K562 (cell line): ENCODE data around the gene U2SURP. TPM values are rescaled to one million over a fixed set of nuclear protein-coding genes. Genes with fewer than 3 reads are reported as not detected.

Source experiments
- CBX1 ChIP-seq: sonication (generic); IDR thresholded peaks from 2 replicates; pipeline ENCODE4 v1.6.1; 2016; ENCODE audit warnings: antibody characterized with exemption, low read depth, mild to moderate bottlenecking
- CEBPZ ChIP-seq: fragments of 150-350 bp; IDR thresholded peaks from 2 replicates; pipeline ENCODE4 v1.6.1; 2014; ENCODE audit warnings: low read depth, mild to moderate bottlenecking, low read length, borderline replicate concordance
- CHD2 ChIP-seq: IDR thresholded peaks from 2 replicates; pipeline ENCODE4 v1.6.1; 2011; ENCODE audit warnings: low read depth, low read length
- CTCF ChIP-seq, 3 experiments: IDR thresholded peaks in 2 of 3; conservative IDR thresholded peaks in 1 of 3; 2 replicates each; pipeline ENCODE4 v1.5.1; 2011 to 2012; ENCODE audit warnings: low read length in 3 of 3, mild to moderate bottlenecking in 3 of 3, control low read depth in 2 of 3, improper control_type of control experiment in 1 of 3, inconsistent platforms in 1 of 3, low read depth in 1 of 3, mixed read lengths in 1 of 3, moderate library complexity in 1 of 3; ENCODE audit not compliant: insufficient read depth in 2 of 3
- EHMT2 ChIP-seq: fragments of 450-650 bp; IDR thresholded peaks from 2 replicates; pipeline ENCODE4 v1.6.1; 2018; ENCODE audit warnings: antibody characterized with exemption
- ELF2 ChIP-seq: fragments of 250-450 bp; sonication (Bioruptor Pico); IDR thresholded peaks from 2 replicates; pipeline ENCODE4 v1.5.0; 2021; ENCODE audit warnings: mild to moderate bottlenecking
- FOXP1 ChIP-seq: sonication (generic); formaldehyde crosslinking; IDR thresholded peaks from 2 replicates; pipeline ENCODE4 v1.8.0; 2022; ENCODE audit warnings: mild to moderate bottlenecking, missing genetic modification reagents
- ILF3 ChIP-seq: fragments of 450-650 bp; IDR thresholded peaks from 2 replicates; pipeline ENCODE4 v1.6.1; 2018; ENCODE audit warnings: antibody characterized with exemption, mild to moderate bottlenecking, moderate library complexity, borderline replicate concordance
- KDM1A ChIP-seq, 2 experiments: fragments of 450-650 bp; IDR thresholded peaks; 2 replicates each; pipeline ENCODE4 v1.6.1; 2016; ENCODE audit warnings: mild to moderate bottlenecking in 2 of 2
- MAFF ChIP-seq: IDR thresholded peaks from 2 replicates; pipeline ENCODE4 v1.6.1; 2012; ENCODE audit warnings: low read length, improper control_type of control experiment
- MED1 ChIP-seq: sonication (generic); formaldehyde crosslinking; IDR thresholded peaks from 2 replicates; pipeline ENCODE4 v1.8.1; 2023; ENCODE audit warnings: missing genetic modification reagents, borderline replicate concordance
- NR4A1 ChIP-seq, 2 experiments: fragments of 250-450 bp in 1 of 2; fragments of 450-650 bp in 1 of 2; sonication (Bioruptor Pico) in 1 of 2; IDR thresholded peaks; 2 replicates each; pipeline versions ENCODE4 v1.4.0 to v1.6.1; 2016 to 2020; ENCODE audit warnings: mild to moderate bottlenecking in 2 of 2, missing compliant biosample characterization in 1 of 2, missing genetic modification characterization in 1 of 2, moderate library complexity in 1 of 2
- RBM14 ChIP-seq: fragments of 200-400 bp; formaldehyde crosslinking; IDR thresholded peaks from 2 replicates; pipeline ENCODE4 v1.6.1; 2018; ENCODE audit warnings: low read depth, mild to moderate bottlenecking, low read length, moderate library complexity, borderline replicate concordance; ENCODE audit not compliant: insufficient read depth
- RERE ChIP-seq: sonication (generic); formaldehyde crosslinking; IDR thresholded peaks from 2 replicates; pipeline ENCODE4 v1.8.0; 2023; ENCODE audit warnings: missing genetic modification reagents, mild to moderate bottlenecking, borderline replicate concordance
- SMARCC2 ChIP-seq: fragments of 450-650 bp; IDR thresholded peaks from 2 replicates; pipeline ENCODE4 v1.6.1; 2017; ENCODE audit warnings: antibody characterized with exemption, moderate library complexity, mild to moderate bottlenecking, low read depth
- ZNF165 ChIP-seq: fragments of 250-450 bp; sonication (Bioruptor Pico); IDR thresholded peaks from 2 replicates; pipeline ENCODE4 v1.4.0; 2020; ENCODE audit warnings: borderline replicate concordance
- ZNF184 ChIP-seq: sonication (generic); formaldehyde crosslinking; IDR thresholded peaks from 2 replicates; pipeline ENCODE4 v1.5.0; 2020; ENCODE audit warnings: missing genetic modification reagents
- ZNF217 ChIP-seq: sonication (generic); formaldehyde crosslinking; IDR thresholded peaks from 2 replicates; pipeline ENCODE4 v1.8.0; 2022; ENCODE audit warnings: mild to moderate bottlenecking, missing genetic modification reagents
- ZNF589 ChIP-seq: fragments of 200-800 bp; sonication (Bioruptor generic); IDR thresholded peaks from 2 replicates; pipeline ENCODE4 v1.6.1; 2016; ENCODE audit warnings: low read depth, missing genetic modification characterization, missing compliant biosample characterization
- polyA plus RNA-seq, 8 experiments: library from polyadenylated mRNA; depleted of rRNA in 4 of 8; stranded (reverse) in 5 of 8; unstranded in 3 of 8; fragments of >200 nt; fragmentation: Nextera tagmentation in 2 of 8; fragmentation: Illumina TruSeq in 1 of 8; extraction: Ambion mirVana in 2 of 8; extraction: Trizol in 1 of 8; gene quantifications; 2 replicates each; pipeline versions ENCODE4 v1.2.1 to v1.2.3, GENCODE V29; 2011 to 2014; ENCODE audit warnings: inconsistent platforms in 1 of 8, missing spikeins in 1 of 8
- total RNA-seq, 7 experiments: library from RNA; depleted of rRNA in 6 of 7; stranded (reverse); fragments of >200 nt in 6 of 7; fragmentation: Illumina TruSeq in 2 of 7; extraction: Trizol in 2 of 7; gene quantifications; 2 replicates each; pipeline versions ENCODE4 v1.2.1 to v1.2.3, GENCODE V29; 2011 to 2021; ENCODE audit warnings: low replicate concordance in 1 of 7

The U2SURP gene
- total and polyA plus RNA-seq, 9 of the 15 experiments (the other 6 are each of a cell fraction or from before 2014, with no cell fraction given) = 128 to 322 (median 191) TPM

- TF ChIP-seq RBM14 = no peak
- no peak for TF ChIP-seq CHD2
- no peak for TF ChIP-seq NR4A1 (CRISPR knock-in tag; IDR thresholded peaks at IDR 0.05)
- TF ChIP-seq NR4A1 (tag; IDR thresholded peaks at IDR 0.05) = no peak
- TF ChIP-seq MAFF = no peak
- peak; percentile 38; the same call in 1 of the 2 replicates for TF ChIP-seq EHMT2
- no peak for TF ChIP-seq ZNF217 (CRISPR knock-in tag)
- TF ChIP-seq ILF3 = no peak
- no peak for TF ChIP-seq ZNF165 (CRISPR knock-in tag)
- no peak for TF ChIP-seq ELF2
- no peak for TF ChIP-seq KDM1A (IDR thresholded peaks at IDR 0.05)
- TF ChIP-seq ZNF184 (CRISPR knock-in tag) = no peak
- TF ChIP-seq SMARCC2 = 0 out of 2 replicates have a peak, but pooled peaks have one; percentile 36
- no peak for TF ChIP-seq CBX1
- TF ChIP-seq RERE (CRISPR knock-in tag) = no peak
- no peak for TF ChIP-seq MED1 (CRISPR knock-in tag)
- no peak for TF ChIP-seq CEBPZ
- no peak for TF ChIP-seq FOXP1 (CRISPR knock-in tag)
- no peak for TF ChIP-seq ZNF589
- peak in 2 of 3 experiments; percentile 32 to 48; a peak in 4 of 6 replicates for TF ChIP-seq CTCF (IDR thresholded peaks at IDR 0.05 in 2 of 3, conservative IDR thresholded peaks at IDR 0.05 in 1 of 3; ENCODE audit: insufficient read depth in 2 of 3, low read depth in 1 of 3, low read length in 3 of 3)
Measured at GRCh38 chr3:142958707-142959106, 42.7 kb upstream of the U2SURP start (continued).
